Stimulated activated CD8-positive, alpha-beta memory T cell treated with anti-CD3 and anti-CD28 coated beads, Interleukin-12 subunit alpha, Interleukin-12 subunit beta, amount 100 ng/mL, for 4 hours (primary cell): Measurements from ENCODE around the gene SH2D2A.

Experiments
- DNase-seq: peaks from one replicate; pipeline ENCODE4 v3.0.0-alpha.2; 2020; ENCODE audit warnings: low read depth

Gene SH2D2A

DNA sequence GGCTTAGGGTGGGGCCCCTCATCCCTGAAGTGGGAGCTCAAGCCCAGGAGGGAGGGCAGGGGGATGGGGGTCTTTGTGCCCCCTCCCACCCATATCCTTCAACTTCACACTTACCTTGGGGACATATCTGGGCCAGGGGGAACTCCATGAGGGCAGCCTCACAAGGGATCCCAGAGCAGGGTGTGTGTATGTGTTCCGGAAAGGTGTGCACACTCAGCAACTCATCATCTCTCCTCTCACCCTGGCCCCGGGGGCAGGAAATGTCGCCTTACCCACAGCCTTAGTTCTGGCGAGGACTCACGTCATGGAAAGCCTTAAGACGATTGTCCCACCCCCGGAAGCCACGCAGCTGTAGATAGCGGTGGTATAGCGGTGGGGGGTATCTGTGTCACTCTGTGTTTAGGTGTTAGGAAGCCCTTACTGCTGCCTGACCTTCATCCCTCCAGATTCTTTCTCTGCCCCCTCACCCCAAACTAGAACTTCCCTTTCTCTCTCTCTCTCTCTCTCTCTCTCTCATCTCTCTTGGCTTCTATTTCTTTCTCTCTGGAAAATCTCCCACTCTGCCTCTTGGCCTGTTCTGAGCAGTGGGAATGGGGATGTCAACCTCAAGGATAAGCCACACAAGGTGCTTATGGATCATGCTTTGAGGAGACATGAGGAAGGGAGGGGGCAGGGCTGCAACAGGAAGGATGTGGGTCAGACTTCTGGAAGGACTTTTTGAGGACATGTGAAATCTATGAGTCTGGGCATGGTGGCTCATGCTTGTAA is at the start of gene SH2D2A:
Gene SH2D2A (minus strand): TSS at position 288 of the 768 bp plus-strand sequence. CDS start 140 bp downstream, at position 148.
- DNase-seq = peak; percentile 92

DNA sequence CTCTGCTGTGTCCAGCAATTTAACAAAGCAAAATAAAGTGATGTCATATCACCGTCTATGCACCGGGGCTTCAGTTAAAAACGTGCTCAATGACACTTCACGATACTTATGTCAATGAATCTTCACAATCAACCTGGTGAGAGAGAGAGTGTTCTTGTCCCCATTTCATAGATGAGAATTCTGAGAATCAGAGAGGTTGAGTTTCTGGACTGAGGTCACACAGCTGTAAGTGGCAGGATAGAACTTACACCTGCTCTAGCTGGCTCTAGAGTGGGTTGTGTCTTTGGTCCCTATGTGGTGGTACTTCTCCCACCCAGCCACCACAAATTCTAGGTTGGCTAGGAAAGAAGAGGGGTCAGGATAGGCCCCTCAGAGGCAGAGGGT is 49.2 kb upstream of the SH2D2A start:
- no peak for DNase-seq

DNA sequence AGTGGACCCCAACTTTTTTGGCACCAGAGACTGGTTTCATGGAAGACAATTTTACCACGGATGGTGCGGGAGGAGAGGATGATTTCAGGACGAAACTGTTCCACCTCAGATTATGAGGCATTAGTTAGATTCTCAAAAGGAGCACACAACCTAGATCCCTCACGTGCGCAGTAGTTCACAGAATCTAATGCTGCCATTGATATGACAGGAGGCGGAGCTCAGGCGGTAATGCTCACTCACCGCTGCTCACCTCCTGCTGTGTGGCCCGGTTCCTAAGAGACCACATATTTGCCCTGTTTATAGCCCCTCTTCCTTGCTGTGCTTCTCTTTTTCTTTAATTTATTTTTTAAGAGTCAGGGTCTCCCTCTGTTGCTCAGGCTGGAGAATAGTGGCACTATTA is 48.6 kb upstream of the SH2D2A start:
- no peak for DNase-seq

DNA sequence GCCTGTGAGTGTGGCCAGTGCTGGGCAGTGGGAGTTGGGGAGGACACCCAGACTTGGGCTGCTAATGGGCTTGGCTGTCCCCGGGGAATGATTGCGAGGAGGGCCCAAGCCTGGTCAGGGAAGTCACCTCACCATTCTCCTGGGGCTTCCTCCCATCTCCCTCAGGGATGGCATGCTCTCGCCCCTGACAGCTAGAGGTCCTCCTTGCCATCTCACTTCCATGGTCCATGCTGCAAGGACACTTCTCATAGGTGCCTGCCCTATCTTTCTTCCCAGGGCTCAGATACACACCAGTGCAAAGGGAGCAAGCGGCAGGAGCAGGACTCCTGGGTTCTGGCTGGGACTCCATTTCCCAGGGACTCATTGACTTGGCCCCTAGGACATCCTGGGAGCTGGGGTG is 48.1 kb upstream of the SH2D2A start:
- DNase-seq = no peak

DNA sequence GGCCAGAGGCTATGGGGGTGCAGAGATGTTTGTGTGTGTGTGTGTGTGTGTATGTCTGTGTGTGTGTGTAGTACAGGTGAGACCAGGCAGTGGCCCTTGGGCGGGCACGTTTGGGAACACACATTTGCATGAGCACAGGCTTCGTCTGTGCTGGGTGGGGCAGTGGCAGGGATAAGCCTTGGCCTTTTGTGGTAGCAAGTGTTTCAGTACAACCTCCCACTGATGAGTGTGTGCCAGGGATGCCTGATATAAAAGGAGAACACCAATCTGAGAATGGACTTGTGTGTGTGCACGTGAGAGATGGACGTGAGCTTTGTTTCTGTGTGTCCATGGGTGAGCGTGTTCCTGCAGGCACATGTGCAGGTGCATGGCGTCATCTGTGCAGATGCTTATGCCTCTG is 47.0 kb upstream of the SH2D2A start:
- DNase-seq = no peak

DNA sequence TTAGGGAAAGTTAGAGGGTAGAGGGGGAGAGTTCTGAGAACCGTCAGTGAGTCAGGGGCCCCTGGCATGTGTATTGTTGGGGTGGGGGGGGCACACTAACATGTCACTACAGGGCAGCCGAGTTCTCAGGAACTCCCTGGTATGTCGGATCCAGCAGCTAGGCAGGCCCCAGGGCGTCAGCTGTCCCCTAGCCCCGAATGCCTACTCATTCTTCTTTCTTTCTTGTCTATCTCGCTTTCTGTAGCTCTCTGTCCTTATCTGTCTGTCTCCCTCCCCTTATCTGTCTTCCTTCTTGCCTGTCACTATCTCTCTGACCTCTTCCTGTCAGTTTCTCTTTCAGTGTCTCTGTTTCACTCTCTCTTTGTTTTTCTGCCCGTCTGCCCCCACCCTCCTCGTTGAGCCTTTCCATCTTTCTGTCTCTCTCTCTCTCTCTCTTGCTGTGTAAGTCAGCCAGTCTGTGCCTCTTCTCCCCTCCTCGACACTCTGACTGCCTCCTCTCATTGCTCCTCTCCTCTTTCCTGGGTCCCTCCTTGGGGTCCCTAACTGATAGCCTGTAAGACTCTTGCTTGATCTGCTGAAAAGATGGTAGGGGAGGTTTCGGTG is 46.5 kb upstream of the SH2D2A start:
- no peak for DNase-seq

DNA sequence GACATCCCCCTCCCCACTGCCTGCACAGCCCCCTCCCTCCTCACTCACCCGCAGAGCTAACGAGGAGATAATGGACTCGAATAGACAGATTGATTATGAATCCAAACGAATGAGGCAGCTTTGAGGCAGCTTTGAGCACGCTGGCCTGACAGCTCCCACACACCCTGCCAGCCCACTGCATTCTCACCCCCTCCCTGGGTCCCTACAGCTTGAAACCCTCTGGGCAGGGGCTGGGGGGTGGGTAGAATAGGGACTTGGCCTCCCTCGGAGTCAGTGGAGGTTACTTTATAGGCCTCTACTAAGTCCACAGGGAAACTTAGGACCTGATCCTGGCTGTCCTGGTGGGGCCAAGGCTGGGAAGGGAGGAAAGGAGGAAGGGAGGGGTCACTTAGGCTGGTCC is 45.9 kb upstream of the SH2D2A start:
- no peak for DNase-seq

DNA sequence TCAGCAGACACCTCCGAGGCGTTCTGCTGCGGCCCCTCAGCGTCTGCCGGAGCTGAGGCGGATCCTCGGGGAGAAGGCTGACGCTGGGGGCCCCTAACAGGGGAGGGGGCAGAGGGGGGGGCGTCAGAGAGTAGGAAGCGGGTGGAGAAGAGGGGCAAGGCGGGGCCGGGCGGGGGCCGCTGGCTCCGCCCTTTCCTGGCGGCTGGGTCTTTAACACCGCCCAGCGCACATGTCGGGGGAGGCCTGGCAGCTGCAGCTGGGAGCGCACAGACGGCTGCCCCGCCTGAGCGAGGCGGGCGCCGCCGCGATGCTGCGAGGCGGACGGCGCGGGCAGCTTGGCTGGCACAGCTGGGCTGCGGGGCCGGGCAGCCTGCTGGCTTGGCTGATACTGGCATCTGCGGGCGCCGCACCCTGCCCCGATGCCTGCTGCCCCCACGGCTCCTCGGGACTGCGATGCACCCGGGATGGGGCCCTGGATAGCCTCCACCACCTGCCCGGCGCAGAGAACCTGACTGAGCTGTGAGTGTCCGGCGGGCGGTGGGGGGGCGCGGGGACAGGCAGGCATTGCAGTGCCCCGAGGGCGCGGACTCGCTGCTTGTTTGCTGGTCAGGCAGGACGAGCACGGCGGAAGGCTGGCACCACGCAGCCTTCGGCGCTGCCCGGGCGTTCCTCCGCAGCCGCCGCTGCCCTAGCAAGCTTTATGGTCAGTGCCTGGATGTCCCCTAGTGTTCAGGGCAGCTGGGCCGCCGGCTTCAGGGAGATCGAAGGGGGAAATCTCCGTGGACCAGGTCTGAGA is 44.2 kb upstream of the SH2D2A start, which contains the start of gene NTRK1:
Gene NTRK1 (plus strand): TSS at position 238 of the 796 bp plus-strand sequence. CDS start 70 bp downstream, at position 308.
- peak; percentile 48 for DNase-seq

DNA sequence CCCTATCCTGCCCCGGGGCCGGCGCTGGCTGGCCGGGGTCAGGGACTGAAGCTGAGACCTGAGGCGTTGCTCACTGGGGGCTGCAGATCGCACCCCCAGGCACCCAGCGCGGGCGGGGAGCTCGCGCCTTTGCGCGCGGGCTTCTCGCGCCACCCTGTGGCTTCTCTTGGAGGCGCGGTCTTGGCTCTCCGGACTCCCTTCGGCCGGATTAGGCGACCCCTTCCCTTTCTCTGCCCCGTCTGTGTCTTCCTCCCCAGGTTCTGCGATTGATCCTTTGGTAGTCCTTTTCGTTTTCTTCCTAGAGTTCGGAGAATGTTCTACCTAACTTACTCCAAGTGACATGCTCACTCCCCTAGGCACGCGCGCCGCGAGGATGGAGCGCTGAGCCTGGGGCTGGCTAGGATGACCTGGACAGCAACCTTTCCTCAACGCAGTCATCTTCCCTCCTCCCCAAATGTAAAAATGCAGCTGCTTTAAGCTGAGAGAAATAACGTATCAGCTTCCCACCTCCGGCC is 43.5 kb upstream of the SH2D2A start:
- DNase-seq = peak; percentile 48

DNA sequence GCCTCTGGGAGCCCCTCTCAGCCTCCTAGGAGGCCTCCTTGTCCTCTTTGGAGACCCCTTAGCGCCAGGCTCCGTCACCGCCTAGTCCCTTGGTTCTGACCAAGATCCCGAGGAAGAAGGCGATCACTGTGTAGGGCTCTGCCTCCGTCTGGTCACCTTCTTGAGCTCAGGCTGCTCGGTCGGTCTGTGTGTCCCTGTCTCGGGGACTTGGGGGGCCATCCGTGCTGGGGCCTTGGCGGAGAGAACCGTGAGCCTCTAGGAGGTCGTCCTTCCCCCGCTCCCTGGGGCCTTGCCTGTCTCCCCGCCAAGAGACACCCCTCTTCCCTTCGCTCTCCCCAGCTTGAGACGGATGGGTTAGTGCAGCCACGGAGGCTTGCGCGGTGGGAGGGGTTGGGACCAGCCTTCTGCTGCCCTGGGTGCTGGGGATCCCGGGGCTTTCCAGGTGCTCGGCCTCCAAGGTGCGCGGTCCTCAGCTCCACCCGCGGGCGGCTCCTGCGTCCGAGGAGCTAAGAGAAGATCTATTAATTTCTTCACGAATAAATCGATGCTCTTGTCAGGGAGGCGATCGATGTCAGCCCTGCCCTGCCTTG is 43.0 kb upstream of the SH2D2A start:
- no peak for DNase-seq

DNA sequence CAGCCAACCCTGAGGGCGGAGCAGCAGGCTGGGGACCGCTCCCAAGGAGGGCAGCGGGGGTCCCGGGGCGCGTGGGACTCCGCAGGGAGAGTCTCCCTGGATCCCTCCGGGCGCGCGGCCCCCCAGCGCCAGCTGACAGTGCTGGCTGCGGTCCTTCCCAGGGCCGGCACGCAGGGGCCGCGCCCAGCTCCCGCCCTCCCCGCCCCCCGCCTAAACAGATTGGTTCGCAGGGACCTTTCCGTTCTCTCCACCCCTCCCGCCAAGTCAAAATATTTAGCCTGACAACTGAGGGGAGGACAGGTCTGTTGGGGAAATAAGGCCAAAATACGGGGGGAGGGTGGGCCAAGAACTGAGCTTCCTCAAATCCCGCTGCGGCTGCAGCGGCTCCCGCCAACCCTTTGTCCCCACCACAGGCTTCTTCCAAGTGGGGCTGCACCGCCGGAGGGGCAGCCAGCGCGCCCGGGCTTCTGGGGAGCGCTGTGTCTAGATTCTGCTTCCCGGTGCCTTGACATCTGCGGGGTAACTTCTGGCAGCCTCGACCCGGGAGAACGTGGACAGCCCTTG is 42.4 kb upstream of the SH2D2A start, which contains the start of gene INSRR:
Gene INSRR (minus strand): TSS at position 159 of the 564 bp plus-strand sequence. CDS start 496 bp downstream, outside the sequence.
- no peak for DNase-seq

DNA sequence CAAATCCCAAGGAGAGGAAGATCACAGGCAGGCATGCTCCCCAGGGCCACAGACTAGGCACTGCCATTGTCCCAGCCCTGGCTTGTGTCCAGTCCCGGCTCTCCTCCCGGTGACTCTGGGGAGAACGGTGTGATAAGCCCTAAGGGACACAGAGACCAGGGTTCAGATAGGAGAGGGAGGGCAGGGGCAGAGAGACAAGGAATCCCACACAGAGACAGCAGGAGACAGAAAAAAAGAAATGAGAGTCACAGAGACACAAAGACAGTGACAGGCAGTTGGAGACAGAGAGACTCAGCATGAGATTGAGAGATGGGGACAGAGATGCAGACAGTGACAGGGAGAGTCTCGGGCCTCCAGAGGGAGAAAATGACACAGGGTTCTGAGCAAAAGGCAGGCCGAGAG is 41.9 kb upstream of the SH2D2A start:
- DNase-seq = no peak

DNA sequence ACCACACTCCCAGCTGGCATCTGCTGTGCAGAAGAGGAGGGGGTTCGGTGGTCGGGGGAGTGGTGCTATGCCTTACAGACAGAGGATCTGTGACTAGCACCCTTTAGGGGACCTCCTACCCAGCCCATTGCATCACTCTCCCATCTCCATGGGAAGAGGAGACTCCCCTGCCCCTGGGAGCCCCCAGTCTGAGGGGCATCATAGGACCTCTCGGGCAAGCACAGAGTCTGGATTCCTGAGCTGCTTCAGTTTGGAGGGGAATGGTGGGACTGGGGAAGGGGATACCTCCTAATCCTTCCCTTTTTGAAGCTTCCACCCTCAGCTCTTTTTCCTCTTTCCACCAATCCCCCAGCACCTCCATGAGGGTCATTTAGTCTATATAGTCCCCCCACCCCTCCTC is 40.9 kb upstream of the SH2D2A start:
- no peak for DNase-seq

DNA sequence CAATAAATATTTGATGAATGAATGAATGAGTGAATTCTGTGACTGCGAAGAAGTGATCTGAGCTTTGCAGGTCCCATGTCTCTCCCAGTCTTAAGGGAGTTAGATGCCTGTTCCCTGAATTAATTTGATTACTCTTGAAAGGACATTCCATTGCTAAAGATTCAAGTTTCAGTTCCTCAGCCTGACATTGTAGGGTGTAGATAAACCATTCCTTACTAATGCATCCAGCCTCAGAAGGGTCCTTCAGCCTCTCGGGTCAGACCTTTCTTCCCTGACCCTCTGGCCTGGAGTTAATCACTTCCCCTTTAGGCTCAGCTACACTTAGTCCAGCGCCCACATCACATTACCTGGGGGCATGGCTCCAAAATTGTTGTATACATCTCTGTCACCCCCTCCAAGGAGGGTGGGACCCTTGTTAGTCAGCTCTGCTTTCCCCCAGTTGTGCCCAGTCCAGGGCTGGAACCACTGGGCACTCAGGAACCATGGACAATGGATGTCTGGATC is 39.7 kb upstream of the SH2D2A start:
- DNase-seq = no peak

DNA sequence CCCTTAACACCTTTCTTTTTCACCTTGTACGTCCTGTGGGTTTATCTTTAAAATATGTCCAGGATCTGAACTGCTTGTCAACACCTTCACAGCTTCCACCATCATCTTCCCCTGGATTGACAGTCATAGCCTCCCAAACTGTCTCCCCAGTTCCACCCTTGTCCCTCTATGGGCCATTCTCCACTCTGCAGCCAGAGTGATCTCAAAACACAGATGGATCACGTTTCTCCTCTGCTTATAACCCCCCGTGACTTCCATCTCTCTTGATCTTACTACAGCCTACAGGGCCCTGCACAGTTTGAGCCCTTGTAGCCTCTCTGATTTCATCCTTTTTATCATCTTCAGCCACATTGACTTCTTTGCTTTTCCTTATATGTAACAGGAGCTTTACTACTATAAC is 38.0 kb upstream of the SH2D2A start:
- DNase-seq = no peak

DNA sequence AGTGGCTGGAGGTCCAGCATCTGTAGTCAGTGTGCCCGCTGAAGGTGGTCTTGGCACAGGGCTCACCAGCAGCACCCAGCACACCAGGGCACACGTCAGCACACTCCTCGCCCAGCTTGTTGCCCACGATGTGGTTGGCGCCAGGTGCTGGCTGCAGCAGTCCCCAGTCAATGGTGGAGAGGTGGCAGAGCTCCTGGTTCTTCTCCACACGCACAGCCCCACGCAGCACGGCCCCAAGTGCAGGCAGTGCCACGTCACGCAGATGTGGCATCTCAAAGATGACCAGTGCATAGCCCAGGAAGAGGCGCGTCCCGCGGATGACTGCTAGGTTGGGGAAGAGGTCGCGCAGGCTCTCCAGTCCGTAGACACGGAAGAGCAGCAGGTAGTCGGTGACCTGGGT is 37.1 kb upstream of the SH2D2A start:
- DNase-seq = no peak

DNA sequence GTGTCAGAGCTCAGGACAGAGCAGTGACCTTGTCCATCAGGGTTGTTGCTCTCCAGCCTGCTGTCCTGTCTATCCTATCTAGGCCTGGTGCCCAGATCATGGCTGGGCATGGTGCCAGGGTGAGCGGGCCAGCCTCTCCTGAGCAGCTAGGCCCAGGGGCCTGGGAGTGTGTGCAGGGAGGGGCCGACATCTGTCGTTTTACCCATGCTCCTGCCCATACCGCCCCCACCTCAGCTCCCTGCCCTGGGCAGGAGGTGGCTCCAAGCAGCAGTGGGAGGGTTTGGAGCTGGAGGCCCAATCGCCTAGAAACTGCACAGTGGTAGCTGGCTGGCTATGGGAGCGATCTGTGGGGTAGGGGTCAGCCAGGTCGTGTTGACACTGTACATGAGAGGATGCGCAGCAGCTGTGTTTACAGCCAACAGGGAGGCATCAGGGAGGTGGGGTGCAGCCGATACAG is 35.8 kb upstream of the SH2D2A start:
- DNase-seq = no peak

DNA sequence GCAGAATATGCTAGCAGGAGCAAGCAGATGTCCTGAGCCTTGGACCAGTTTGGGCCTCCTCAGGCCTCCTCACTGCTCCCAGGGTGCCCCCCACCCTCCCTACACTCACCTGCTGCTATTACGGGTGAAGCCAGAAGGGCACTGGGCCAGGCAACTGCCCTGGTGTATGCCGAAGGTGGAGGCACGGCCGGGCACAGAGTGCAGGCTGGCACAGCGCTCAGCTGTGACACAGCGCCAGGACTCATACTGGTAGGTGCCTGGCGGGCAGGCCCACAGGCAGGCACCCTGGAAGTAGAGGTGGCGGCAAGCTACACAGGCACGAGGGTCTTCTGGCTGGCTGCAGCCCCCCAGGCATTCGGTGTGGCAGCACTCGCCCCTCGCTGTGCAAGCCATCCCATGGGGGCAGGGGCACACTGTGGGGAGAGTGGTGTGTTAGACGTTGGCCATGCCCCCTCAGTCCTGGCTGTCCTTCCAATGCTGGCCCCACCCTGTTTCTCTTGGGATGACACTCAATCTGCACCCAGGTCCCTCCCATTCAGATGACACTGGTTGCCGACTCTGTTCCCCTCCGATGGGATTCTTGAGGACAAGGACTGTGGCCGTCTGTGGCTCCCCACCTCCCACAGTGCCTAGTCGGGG is 35.2 kb upstream of the SH2D2A start:
- DNase-seq = no peak

DNA sequence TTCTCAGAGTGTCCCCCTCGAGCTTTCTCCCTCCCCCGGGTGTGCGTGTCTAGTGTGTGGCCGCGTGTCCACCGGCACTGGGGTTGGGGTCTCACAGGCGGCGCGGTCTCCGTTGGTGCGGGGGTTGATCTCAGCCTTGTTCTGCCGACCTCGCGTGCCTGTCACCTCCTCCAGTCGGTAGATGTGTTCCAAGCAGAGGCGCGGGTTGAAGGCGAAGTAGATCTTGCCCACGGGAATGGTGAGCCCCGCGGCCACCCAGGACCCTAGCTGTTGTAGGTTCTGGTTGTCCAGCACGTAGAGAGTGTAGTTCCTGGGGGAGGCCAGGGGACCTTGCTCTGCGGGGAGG is 32.5 kb upstream of the SH2D2A start:
- DNase-seq = no peak

DNA sequence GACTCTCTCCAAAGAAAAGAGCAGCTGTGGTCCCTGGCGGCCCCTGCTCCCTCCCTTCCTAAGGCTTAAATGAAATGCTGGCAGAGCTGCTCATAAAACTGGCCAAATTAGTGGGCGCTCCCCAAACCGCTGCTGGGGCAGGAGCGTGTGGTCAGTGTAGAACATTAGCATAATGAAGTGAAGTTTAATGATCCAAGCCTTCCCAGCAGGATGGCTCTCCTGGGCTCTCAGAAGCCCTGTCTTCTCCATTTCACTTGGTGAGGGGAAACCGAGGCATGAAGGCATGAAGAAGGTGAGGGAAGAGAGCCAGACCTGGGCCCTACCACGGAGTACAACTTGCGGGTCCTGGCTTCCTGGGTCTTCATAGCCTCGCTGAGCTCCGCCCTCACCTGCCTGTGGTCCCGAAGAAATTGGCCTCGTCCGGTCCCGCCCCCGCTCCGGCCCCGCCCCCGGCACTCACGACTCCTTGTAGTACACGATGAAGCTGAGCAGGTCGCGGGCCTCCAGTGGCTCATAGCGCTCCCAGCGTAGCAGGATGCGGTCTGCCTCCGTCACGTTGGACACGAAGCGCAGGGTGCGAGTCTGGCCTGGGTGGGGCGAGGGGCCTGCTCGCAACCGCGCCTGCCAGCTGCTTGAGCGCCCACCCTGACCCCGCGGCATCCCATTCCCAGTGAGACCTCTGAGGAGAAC is 32.0 kb upstream of the SH2D2A start:
- no peak for DNase-seq
